Skeletal muscle cell (primary cell): Measurements from ENCODE around the gene GCNT1.
"Not testable (repeated sequence)": the region's sequence is repeated elsewhere in the genome, so short reads cannot be mapped to it uniquely, and the experiment has no call there.

Experiments used
- DNase-seq: peaks from one replicate; pipeline ENCODE4 v3.0.0-alpha.2; 2010; ENCODE audit warnings: low read depth
- H3K4me3 ChIP-seq: 2 replicates; pipeline ENCODE4 v1.5.1; 2011; ENCODE audit warnings: low read depth, mild to moderate bottlenecking, control low read depth, low read length, moderate library complexity

GCNT1 gene

GRCh38 chr9:76475686-76476085 is 16.7 kb downstream of the GCNT1 start:
- no peak overlapping the region for H3K4me3 ChIP-seq
- no peak for DNase-seq

DNA sequence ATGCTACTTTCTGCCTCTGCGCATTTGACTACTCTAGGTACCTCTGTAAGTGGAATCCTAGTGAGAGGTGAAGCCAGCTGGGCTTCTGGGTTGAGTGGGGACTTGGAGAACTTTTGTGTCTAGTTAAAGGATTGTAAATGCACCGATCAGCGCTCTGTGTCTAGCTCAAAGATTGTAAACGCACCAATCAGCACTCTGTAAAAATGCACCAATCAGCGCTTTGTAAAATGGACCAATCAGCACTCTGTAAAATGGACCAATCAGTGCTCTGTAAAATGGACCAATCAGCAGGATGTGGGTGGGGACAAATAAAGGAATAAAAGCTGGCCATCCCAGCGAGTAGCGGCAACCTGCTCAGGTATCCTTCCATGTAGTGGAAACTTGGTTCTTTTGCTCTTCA is 18.8 kb downstream of the GCNT1 start:
- not testable (repeated sequence) for H3K4me3 ChIP-seq, DNase-seq

GRCh38 chr9:76478226-76478625 is 19.2 kb downstream of the GCNT1 start:
- DNase-seq = no peak
- H3K4me3 ChIP-seq = no peak overlapping the region

DNA sequence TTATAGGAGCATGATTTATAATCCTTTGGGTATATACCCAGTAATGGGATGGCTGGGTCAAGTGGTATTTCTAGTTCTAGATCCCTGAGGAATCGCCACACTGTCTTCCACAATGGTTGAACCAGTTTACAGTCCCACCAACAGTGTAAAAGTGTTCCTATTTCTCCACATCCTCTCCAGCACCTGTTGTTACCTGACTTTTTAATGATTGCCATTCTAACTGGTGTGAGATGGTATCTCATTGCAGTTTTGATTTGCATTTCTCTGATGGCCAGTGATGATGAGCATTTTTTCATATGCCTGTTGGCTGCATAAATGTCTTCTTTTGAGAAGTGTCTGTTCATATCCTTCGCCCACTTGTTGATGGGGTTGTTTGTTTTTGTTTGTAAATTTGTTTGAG is 20.4 kb downstream of the GCNT1 start:
- not testable (repeated sequence) for DNase-seq, H3K4me3 ChIP-seq

DNA sequence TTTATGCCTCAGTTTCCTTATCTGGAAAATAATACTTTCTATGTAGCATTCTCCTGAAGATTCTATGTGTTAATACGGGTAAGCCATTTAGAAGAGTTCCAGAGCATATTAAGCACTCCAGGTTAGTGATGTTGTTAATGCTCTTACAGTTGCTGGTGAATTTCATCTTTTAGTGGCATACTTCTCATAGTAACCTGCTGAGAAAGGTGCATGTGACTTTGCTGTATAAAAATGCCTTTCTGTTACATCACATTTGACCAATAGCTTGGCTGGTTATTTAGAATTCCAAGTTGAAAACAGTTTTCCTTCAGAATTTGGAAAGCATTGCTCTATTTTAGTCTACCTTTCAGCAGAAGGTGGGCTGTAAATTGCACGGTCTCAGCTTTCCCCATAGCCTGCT is 27.2 kb downstream of the GCNT1 start:
- DNase-seq = no peak

DNA sequence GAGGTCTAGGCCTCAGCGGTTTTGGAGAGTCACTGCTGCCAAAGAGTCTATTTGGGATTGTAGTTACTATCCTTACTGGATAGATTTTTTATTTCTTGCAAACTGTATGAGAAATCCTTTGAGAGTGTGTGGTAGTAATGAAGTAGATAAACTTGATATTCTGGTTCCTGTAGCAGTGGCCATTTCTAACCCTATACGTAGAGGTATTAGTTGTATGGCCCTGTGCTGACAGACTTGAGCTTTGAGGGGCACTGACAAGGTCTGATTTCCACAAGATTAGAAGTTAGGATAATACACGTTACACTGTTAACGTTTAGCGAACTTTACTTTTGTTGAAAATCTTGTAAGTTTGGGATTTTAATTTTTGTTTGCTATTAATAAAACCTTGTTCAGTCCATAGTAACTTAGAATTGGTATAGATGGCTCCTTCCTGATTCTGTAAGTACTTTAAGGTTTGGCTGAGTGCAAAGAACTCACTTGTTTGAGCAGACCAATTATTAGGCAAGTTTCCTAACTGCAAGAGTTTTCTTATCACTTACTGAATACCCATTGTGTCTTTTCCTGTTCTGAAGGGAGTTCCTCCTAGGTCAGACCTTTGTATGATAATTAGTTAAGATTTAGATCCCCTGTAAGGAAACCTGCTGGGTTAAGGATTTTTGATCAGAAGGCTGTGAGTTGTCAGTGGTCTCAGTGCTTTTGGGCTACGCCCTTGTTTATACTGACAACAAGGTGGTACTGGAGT is 31.4 kb downstream of the GCNT1 start:
- no peak for DNase-seq
- no peak overlapping the region for H3K4me3 ChIP-seq

More for the DNA sequence above, 27.2 kb downstream of the GCNT1 start:
- no peak overlapping the region for H3K4me3 ChIP-seq

GRCh38 chr9:76491056-76491455 is 32.1 kb downstream of the GCNT1 start:
- not testable (repeated sequence) for DNase-seq, H3K4me3 ChIP-seq

- DNase-seq, H3K4me3 ChIP-seq: not testable (repeated sequence)
Measured at GRCh38 chr9:76493496-76493895, 34.5 kb downstream of the GCNT1 start.

DNA sequence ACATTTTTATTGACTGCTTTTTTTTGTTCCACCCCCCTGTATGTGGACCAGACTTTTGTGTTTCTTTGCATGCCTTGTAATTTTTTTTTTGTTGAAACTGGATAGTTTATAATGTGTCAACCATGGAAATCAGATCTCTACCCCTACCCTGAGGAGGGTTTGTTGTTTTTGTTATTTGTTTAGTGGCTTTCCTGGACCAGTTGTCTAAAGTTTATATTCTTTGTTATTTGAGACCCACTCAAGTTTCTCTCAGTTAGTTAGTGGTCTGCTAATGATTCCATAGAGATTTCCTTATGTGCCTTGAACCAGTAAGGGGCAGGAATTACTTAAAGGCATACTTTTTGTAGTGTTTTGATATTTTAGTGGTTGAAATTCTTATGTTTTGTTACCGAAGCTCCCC is 41.1 kb downstream of the GCNT1 start:
- H3K4me3 ChIP-seq = no peak overlapping the region
- no peak for DNase-seq

GRCh38 chr9:76502746-76503145 is 43.8 kb downstream of the GCNT1 start:
- no peak for DNase-seq
- H3K4me3 ChIP-seq = no peak overlapping the region

GRCh38 chr9:76510041-76510440 is 51.1 kb downstream of the GCNT1 start:
- H3K4me3 ChIP-seq = no peak overlapping the region
- no peak for DNase-seq

DNA sequence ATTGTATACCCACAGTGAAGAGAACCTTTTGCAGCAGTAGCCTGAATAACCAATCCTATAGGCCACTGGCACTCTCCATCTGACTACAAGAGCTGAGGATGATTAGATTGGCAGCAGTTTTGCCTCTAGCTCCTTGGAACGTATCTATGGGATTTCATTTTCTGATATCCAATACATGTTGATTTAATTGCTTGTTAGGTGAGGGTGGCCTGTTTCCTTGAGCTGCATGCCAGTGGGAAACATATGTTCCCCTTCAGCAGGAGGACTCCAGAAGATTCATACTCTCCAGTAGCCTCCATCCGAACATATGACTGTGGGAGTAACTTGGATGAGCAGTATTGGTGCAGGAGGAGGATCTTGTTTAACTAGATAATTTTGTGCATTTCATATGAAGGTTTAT is 51.5 kb downstream of the GCNT1 start:
- H3K4me3 ChIP-seq = no peak overlapping the region
- DNase-seq = no peak

GRCh38 chr9:76512826-76513225 is 53.8 kb downstream of the GCNT1 start:
- H3K4me3 ChIP-seq = no peak overlapping the region
- DNase-seq = no peak

DNA sequence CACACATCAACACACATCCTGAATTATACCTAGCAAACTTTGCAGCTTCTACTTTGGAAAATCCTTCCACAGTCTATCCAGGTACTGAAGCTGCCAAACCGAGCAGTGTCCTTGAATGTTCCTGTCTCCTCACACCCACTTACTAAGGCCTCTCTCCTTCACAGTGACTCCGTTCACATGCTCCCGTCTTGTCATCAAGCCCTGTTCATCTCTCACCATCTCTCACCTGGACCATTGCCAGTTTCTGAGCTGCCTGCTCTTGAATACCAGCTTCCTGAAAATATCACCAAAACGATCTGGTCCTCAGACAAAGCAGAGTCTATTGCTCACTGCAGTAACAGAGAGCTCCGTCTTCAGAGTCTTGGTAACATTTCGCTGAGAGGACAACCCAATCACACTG is 57.4 kb downstream of the GCNT1 start:
- DNase-seq = no peak
- no peak overlapping the region for H3K4me3 ChIP-seq

GRCh38 chr9:76516871-76517270 is 57.9 kb downstream of the GCNT1 start:
- H3K4me3 ChIP-seq = no peak overlapping the region
- no peak for DNase-seq

DNA sequence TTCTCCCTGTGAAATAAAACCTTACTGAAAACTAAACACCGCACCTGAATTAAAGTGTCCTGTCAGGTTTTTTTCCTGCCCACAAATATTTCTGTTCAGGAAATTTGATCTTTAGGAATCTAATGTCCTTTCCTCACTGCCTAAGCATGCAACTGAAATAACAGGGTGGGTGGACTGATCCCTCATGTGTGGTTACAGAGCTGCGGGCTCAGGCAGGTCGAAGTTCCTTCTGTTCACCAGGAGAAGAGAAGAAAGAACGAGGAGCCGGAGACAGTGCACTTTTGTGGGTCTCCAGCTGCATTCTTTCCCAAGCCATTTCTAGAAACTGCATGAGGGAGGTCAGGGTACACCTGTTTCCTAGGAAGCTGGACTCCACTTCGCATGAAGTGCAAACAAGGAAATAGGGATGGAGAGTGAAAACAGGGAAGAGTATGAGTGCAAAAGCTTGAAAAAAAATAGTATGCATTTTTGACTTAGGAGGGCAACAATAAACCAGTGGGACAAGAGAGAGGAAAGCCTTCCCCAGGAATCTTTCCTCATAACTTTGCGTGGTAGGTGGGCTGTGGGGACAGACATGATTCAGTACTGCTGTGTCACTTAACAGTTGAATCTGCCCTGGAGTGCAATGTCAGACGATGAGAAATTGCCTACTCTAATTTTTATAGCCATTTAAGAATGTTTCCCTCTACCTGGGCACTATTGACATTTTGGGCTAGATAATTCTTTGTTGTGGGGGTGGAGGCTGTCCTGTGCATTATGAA is 60.3 kb downstream of the GCNT1 start:
- no peak overlapping the region for H3K4me3 ChIP-seq
- DNase-seq = no peak

DNA sequence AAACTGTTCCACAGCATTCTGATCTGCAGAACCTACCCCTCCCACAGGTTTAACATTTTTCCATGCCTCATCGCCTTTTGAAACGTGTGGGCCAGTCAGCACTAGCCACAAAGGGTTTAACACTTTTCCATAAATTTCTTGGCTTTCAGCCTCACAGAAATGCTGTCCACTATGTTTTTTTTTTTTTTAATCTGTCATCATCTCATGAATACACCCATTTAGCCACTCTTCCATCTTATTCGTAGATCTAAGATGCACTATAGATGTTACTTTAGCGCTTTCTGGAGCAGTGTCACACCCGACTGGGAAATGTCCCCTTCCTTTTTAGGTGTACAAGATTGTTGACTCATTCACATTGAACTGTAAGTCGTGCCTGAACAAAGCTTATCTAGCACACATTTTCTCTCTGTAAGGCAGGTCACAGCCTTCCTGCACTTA is 62.3 kb downstream of the GCNT1 start:
- no peak for DNase-seq
- no peak overlapping the region for H3K4me3 ChIP-seq

- DNase-seq = no peak
- H3K4me3 ChIP-seq = no peak overlapping the region
Measured at GRCh38 chr9:76521906-76522305, 62.9 kb downstream of the GCNT1 start.

GRCh38 chr9:76523617-76524200 is 64.7 kb downstream of the GCNT1 start:
- not testable (repeated sequence) for H3K4me3 ChIP-seq, DNase-seq

DNA sequence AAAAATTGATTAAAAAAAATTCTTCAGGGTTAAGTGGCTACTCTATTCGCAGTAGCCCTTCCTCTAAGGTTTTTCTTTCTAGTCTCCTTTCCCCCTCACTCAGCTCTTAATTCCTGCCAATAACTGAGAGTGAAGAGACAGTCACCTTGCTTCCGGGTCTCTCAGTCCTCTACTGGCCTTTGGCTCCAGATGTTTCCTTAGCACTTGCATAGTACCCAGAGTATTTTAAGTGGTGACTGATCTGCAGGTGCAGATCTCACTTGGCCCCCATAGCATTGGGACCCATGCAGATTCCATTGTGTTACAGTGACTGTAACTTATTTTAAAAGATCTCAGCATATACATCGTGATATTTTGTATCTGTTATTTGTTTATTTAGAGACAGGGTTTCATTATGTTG is 66.2 kb downstream of the GCNT1 start:
- no peak overlapping the region for H3K4me3 ChIP-seq
- DNase-seq = no peak

- DNase-seq = no peak
- no peak overlapping the region for H3K4me3 ChIP-seq
Measured at GRCh38 chr9:76526026-76526425, 67.0 kb downstream of the GCNT1 start.
